ENCODE measurements around the gene THOC7. TPM values are rescaled to one million over a fixed set of nuclear protein-coding genes. Genes with fewer than 3 reads are reported as not detected.

Gene THOC7
- total RNA-seq, 1 experiment from 2014 or later: 53.0 TPM

DNA sequence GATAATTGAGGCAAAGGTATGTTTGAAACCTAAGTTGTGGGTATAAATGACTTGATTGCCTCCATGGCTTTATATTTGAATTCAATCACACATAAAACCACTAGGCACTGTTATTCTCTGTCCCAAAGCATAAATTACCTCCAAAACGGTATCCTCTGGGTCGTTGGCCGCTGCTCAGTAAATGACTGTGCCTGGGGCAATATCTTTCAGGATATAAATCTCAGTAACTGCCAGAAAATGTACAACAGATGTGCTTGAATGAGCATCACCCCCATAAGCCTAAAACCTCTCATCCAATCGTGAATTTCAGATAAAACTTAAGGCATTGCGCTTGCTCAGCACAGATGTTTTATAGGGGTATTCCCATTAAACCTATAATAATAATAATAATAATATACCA, 63.5 kb downstream of the THOC7 start:
- Mint-ChIP-seq H3K4me1 (no peaks in the 10 kb centered on the region), H3K27me3 (ENCODE audit: low read depth) (no peaks in the 10 kb centered on the region), H3K36me3 (no peaks in the 10 kb centered on the region), H3K27ac (no peak overlapping the region), H3K9me3 (no peaks in the 10 kb centered on the region), H3K4me3 (no peak overlapping the region)
- CTCF ChIA-PET: no interaction called here
- TF ChIP-seq HMGA2 (CRISPR knock-in tag; IDR thresholded peaks at IDR 0.05) (no peak), CBFB (CRISPR knock-in tag; IDR thresholded peaks at IDR 0.05; ENCODE audit: low read depth) (no peak), NFE2L1 (CRISPR knock-in tag; IDR thresholded peaks at IDR 0.05) (no peak), ZNF138 (CRISPR knock-in tag; conservative IDR thresholded peaks at IDR 0.05) (no peak), ZNF121 (CRISPR knock-in tag; IDR thresholded peaks at IDR 0.05) (no peak), GTF2I (CRISPR knock-in tag; conservative IDR thresholded peaks at IDR 0.05) (no peak), ELF4 (CRISPR knock-in tag; IDR thresholded peaks at IDR 0.05; ENCODE audit: low read depth) (no peak), FOXJ3 (CRISPR knock-in tag; IDR thresholded peaks at IDR 0.05; ENCODE audit: borderline replicate concordance) (no peak), RELA (CRISPR knock-in tag; IDR thresholded peaks at IDR 0.05; ENCODE audit: borderline replicate concordance) (no peak), NR3C1 (CRISPR knock-in tag; conservative IDR thresholded peaks at IDR 0.05; ENCODE audit: low read depth) (no peak)
- TF ChIP-seq, protein P1, sequence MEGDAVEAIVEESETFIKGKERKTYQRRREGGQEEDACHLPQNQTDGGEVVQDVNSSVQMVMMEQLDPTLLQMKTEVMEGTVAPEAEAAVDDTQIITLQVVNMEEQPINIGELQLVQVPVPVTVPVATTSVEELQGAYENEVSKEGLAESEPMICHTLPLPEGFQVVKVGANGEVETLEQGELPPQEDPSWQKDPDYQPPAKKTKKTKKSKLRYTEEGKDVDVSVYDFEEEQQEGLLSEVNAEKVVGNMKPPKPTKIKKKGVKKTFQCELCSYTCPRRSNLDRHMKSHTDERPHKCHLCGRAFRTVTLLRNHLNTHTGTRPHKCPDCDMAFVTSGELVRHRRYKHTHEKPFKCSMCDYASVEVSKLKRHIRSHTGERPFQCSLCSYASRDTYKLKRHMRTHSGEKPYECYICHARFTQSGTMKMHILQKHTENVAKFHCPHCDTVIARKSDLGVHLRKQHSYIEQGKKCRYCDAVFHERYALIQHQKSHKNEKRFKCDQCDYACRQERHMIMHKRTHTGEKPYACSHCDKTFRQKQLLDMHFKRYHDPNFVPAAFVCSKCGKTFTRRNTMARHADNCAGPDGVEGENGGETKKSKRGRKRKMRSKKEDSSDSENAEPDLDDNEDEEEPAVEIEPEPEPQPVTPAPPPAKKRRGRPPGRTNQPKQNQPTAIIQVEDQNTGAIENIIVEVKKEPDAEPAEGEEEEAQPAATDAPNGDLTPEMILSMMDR (IDR thresholded peaks at IDR 0.05): no peak
- TF ChIP-seq, protein P2, sequence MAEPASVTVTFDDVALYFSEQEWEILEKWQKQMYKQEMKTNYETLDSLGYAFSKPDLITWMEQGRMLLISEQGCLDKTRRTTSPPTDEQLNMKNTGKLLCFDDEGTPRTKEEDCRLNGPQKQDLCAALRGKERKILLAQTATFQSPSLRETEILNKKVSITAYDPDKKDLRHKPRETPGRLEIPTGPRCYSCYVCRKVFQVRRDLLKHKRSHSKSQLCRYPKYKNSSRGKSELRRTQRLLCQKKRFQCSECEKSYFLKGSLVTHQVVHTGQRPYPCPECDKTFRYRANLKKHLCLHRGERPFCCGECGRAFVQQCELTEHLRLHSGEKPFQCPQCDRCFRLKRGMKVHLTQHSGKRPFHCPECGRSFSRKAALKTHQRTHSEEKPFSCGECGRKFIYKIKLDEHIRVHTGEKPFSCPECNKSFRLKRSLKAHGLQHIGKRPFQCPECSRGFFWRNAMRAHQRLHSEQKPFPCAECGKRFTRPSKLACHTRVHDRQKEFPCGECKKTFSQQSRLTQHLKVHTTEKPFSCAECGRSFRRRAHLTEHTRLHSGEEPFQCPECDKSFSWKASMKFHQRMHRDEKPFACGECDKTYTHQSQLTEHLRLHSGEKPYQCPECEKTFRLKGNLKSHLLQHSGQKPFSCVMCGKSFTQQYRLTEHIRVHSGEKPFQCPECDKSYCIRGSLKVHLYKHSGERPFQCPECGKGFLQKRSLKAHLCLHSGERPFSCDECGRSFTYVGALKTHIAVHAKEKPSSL (CRISPR knock-in tag; conservative IDR thresholded peaks at IDR 0.05): no peak
- TF ChIP-seq, protein P3, sequence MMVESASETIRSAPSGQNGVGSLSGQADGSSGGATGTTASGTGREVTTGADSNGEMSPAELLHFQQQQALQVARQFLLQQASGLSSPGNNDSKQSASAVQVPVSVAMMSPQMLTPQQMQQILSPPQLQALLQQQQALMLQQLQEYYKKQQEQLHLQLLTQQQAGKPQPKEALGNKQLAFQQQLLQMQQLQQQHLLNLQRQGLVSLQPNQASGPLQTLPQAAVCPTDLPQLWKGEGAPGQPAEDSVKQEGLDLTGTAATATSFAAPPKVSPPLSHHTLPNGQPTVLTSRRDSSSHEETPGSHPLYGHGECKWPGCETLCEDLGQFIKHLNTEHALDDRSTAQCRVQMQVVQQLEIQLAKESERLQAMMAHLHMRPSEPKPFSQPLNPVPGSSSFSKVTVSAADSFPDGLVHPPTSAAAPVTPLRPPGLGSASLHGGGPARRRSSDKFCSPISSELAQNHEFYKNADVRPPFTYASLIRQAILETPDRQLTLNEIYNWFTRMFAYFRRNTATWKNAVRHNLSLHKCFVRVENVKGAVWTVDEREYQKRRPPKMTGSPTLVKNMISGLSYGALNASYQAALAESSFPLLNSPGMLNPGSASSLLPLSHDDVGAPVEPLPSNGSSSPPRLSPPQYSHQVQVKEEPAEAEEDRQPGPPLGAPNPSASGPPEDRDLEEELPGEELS (CRISPR knock-in tag; IDR thresholded peaks at IDR 0.05): no peak
- TF ChIP-seq, protein P4, sequence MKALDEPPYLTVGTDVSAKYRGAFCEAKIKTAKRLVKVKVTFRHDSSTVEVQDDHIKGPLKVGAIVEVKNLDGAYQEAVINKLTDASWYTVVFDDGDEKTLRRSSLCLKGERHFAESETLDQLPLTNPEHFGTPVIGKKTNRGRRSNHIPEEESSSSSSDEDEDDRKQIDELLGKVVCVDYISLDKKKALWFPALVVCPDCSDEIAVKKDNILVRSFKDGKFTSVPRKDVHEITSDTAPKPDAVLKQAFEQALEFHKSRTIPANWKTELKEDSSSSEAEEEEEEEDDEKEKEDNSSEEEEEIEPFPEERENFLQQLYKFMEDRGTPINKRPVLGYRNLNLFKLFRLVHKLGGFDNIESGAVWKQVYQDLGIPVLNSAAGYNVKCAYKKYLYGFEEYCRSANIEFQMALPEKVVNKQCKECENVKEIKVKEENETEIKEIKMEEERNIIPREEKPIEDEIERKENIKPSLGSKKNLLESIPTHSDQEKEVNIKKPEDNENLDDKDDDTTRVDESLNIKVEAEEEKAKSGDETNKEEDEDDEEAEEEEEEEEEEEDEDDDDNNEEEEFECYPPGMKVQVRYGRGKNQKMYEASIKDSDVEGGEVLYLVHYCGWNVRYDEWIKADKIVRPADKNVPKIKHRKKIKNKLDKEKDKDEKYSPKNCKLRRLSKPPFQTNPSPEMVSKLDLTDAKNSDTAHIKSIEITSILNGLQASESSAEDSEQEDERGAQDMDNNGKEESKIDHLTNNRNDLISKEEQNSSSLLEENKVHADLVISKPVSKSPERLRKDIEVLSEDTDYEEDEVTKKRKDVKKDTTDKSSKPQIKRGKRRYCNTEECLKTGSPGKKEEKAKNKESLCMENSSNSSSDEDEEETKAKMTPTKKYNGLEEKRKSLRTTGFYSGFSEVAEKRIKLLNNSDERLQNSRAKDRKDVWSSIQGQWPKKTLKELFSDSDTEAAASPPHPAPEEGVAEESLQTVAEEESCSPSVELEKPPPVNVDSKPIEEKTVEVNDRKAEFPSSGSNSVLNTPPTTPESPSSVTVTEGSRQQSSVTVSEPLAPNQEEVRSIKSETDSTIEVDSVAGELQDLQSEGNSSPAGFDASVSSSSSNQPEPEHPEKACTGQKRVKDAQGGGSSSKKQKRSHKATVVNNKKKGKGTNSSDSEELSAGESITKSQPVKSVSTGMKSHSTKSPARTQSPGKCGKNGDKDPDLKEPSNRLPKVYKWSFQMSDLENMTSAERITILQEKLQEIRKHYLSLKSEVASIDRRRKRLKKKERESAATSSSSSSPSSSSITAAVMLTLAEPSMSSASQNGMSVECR (CRISPR knock-in tag; IDR thresholded peaks at IDR 0.05; ENCODE audit: borderline replicate concordance): no peak
- TF ChIP-seq, protein P5, sequence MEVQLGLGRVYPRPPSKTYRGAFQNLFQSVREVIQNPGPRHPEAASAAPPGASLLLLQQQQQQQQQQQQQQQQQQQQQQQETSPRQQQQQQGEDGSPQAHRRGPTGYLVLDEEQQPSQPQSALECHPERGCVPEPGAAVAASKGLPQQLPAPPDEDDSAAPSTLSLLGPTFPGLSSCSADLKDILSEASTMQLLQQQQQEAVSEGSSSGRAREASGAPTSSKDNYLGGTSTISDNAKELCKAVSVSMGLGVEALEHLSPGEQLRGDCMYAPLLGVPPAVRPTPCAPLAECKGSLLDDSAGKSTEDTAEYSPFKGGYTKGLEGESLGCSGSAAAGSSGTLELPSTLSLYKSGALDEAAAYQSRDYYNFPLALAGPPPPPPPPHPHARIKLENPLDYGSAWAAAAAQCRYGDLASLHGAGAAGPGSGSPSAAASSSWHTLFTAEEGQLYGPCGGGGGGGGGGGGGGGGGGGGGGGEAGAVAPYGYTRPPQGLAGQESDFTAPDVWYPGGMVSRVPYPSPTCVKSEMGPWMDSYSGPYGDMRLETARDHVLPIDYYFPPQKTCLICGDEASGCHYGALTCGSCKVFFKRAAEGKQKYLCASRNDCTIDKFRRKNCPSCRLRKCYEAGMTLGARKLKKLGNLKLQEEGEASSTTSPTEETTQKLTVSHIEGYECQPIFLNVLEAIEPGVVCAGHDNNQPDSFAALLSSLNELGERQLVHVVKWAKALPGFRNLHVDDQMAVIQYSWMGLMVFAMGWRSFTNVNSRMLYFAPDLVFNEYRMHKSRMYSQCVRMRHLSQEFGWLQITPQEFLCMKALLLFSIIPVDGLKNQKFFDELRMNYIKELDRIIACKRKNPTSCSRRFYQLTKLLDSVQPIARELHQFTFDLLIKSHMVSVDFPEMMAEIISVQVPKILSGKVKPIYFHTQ (CRISPR knock-in tag; IDR thresholded peaks at IDR 0.05): no peak
- TF ChIP-seq, protein P6, sequence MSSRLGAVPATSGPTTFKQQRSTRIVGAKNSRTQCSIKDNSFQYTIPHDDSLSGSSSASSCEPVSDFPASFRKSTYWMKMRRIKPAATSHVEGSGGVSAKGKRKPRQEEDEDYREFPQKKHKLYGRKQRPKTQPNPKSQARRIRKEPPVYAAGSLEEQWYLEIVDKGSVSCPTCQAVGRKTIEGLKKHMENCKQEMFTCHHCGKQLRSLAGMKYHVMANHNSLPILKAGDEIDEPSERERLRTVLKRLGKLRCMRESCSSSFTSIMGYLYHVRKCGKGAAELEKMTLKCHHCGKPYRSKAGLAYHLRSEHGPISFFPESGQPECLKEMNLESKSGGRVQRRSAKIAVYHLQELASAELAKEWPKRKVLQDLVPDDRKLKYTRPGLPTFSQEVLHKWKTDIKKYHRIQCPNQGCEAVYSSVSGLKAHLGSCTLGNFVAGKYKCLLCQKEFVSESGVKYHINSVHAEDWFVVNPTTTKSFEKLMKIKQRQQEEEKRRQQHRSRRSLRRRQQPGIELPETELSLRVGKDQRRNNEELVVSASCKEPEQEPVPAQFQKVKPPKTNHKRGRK (CRISPR knock-in tag; IDR thresholded peaks at IDR 0.05; ENCODE audit: borderline replicate concordance): no peak
- ATAC-seq: no peak
- POLR2A ChIA-PET: no interaction called here
- DNase-seq (ENCODE audit: low spot score): no peak
